Measurements from ENCODE around the gene CREBZF.

CREBZF gene

DNA sequence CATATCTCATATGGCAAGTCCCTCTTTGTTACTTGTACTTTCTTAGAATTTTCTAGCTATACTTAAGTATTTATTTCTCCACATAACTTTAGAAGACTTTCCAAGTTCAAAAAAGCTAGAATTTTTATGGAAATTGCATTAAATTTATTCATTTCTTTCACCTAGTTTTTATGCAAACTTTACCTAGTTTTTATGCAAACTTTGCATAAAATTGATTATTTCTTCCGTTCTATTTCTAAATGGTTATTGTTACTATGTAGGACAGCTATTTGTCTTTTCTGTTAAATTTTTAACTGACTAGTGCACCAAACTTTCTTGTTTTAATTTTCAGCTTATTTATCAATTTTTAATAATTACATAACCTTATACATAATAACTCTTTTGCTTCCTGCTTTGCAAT, 3.2 kb upstream of the CREBZF start:
- TF ChIP-seq ZFX (IDR thresholded peaks at IDR 0.05): no peak
- TF ChIP-seq, protein P1, sequence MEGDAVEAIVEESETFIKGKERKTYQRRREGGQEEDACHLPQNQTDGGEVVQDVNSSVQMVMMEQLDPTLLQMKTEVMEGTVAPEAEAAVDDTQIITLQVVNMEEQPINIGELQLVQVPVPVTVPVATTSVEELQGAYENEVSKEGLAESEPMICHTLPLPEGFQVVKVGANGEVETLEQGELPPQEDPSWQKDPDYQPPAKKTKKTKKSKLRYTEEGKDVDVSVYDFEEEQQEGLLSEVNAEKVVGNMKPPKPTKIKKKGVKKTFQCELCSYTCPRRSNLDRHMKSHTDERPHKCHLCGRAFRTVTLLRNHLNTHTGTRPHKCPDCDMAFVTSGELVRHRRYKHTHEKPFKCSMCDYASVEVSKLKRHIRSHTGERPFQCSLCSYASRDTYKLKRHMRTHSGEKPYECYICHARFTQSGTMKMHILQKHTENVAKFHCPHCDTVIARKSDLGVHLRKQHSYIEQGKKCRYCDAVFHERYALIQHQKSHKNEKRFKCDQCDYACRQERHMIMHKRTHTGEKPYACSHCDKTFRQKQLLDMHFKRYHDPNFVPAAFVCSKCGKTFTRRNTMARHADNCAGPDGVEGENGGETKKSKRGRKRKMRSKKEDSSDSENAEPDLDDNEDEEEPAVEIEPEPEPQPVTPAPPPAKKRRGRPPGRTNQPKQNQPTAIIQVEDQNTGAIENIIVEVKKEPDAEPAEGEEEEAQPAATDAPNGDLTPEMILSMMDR (conservative IDR thresholded peaks at IDR 0.05): no peak
- no peak overlapping the region for H3K27ac ChIP-seq

DNA sequence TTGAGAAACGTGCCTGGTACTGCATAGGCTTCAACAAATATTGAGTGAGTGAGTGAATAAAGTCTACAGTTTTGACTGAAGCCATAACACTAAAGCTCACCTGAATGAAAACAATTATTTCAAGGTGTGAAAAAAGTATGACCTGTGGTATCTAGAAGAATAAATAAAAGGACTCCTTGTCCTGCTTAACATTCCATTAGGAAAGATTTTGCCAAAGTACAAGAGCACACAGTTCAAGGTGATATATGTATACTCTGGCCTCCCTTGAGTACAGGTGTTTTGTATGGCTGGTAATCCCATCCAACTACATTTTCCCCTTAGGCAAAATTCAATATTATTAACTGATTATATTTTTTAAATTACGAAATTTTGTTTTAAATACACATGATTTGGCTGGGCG, 1.8 kb upstream of the CREBZF start:
- no peak for TF ChIP-seq ZFX (IDR thresholded peaks at IDR 0.05)
- TF ChIP-seq, protein P1 (conservative IDR thresholded peaks at IDR 0.05): no peak
- H3K27ac ChIP-seq: no peak overlapping the region

DNA sequence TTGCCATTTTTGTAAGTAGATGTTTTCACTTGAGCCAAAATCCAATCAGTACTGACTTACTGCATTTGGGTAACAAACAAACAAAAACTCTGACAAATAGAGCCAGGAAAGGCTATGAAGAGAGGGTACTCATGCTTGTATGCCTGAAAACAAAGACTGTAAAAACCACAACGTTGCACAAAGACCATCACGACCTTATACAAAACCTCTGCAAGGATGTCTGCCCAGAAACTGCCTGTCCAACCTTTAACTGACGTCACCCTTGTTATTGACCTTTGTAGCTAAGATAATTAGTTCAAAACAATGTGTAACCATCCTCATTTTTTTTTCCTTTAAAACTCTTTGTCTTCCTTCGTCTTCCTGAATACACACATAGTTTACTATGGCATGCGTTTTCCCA, 804 bp upstream of the CREBZF start:
- H3K27ac ChIP-seq: no peak overlapping the region
- TF ChIP-seq, protein P1 (conservative IDR thresholded peaks at IDR 0.05): no peak
- no peak for TF ChIP-seq ZFX (IDR thresholded peaks at IDR 0.05)

DNA sequence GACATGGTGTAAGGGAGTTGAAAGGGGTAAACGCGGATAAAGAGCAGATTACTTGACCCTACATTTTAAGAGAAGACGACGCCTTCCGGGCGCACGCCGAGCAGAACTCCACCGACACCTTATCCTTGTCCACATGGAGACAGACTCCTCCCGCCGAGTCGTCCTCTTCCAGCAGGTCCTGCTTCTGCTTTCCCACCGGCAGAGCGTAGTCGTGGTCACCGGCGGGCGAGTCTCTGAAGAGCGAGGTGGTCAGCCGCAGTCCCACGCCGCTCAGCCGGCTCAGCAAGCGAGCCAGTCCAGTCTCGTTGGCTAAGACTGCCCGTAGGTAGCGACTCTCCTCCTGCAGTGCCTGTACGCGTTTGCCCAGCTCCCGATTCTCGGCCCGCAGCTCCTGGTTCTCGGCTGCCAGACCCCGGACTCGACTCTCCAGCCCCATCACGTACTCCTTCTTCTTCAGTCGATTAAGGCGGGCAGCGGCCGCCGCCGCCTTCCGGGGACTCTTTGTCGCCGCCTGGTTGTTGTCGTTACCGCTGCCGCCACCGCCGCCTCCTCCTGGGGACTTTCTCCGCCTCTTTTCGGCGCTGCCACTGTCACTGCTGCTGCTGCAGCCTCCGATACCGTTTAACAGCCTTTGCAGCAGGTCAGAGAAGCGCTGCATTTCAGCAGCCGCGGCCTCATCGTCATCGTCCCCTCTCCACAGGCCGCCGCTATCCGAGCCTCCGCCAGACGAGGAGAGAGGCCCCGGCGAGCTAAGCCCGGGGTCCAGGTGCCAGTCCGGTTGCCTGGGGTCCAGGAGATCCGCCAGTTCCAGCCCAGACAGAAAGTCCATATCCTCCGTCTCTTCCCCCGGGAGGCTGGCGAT, 945 bp downstream of the CREBZF start:
- H3K27ac ChIP-seq: peak overlapping the region; percentile 98

DNA sequence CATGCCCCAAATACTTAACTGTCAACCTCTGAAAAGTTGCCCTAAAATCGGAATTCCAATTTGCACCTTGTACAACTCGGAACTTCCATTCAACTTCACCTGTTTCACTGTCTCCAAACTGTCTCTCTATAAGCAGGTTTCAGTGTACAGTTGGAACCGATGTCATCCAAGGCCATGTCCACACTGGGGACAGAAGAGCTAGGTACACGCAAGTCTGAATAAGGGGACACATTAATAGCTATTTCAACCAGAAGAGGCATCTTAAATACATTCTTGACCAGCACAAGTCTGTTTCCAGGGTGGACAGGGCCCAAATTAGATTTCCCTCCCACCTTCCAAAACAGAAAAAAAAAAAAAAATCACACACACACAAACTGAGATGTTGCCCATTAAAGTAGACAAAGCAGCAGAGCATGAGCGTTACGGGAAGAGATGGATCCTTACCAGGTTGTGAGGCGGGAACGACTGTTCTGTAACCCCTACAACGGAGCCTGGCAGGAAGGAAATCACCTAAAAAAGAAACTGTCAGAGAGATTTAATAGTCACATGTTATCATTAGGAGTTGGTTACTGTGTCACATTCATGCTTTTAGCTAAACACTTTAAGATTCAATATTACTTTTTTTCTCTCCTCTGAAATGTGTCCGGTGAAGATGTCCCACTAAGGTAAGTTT, 1.7 kb downstream of the CREBZF start:
- H3K27ac ChIP-seq: peak overlapping the region; percentile 98
- no peak for TF ChIP-seq ZFX (IDR thresholded peaks at IDR 0.05)
- TF ChIP-seq, protein P1 (conservative IDR thresholded peaks at IDR 0.05): no peak

More for the DNA sequence above, 945 bp downstream of the CREBZF start:
- TF ChIP-seq ZFX (IDR thresholded peaks at IDR 0.05): no peak
- TF ChIP-seq, protein P1 (conservative IDR thresholded peaks at IDR 0.05): peak; percentile 76

DNA sequence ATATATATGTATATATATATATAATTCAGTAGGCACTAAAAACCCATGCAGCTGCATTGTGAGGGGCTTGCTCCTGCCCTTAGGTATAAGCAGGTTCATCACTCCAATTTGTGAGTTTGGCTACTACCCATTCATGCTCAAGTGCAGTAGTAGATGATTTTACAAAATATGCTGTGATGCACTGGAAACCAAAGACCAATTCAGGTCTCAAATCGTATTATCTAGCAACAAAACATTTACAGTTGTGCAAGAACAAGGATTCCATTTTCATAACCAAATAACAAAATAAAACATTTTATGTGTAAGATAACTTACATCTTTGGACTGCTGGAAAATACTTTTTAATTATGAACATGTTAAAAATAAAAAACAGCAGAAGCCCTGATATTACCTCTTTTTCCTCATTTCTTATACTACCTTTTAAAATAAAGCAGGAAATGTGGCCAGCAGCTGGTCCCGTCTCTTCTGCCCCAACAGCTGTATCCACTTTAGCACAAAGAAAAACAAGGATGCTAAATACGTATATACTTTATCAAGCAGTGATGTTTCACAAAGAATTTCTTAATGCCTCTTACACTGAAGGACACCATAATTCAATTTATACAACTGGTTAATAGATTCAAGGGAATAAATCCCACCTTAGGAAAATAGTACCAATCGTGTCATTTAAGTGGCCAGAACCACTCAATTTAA, 2.8 kb downstream of the CREBZF start:
- no peak overlapping the region for H3K27ac ChIP-seq
- TF ChIP-seq ZFX (IDR thresholded peaks at IDR 0.05): no peak
- TF ChIP-seq, protein P1 (conservative IDR thresholded peaks at IDR 0.05): no peak

DNA sequence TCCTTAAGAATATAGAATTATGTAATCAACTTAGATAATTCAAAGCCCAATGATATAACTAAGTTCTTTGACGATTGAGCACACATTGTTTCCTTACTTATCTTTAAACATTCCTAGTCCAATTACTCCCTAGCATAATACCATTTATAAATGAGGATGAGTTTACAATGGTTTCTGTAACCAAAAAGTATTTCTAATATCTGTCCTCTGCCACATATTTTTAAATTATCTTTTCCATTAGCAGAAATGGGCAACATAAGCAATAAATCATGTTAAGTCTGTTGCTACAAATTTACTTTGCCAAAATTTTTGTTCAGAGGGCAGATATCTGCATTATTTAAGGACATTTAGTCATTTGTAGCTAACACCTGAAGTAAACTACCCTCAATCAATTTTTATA, 6.7 kb downstream of the CREBZF start:
- TF ChIP-seq, protein P1 (conservative IDR thresholded peaks at IDR 0.05): no peak
- no peak for TF ChIP-seq ZFX (IDR thresholded peaks at IDR 0.05)
- H3K27ac ChIP-seq: no peak overlapping the region

Measured in C4-2B (cell line).